ENCODE measurements around the gene RABGAP1L. TPM values are rescaled to one million over a fixed set of nuclear protein-coding genes. Genes with fewer than 3 reads are reported as not detected.

Gene RABGAP1L
- total RNA-seq, 1 experiment from 2014 or later = 29.3 TPM

DNA sequence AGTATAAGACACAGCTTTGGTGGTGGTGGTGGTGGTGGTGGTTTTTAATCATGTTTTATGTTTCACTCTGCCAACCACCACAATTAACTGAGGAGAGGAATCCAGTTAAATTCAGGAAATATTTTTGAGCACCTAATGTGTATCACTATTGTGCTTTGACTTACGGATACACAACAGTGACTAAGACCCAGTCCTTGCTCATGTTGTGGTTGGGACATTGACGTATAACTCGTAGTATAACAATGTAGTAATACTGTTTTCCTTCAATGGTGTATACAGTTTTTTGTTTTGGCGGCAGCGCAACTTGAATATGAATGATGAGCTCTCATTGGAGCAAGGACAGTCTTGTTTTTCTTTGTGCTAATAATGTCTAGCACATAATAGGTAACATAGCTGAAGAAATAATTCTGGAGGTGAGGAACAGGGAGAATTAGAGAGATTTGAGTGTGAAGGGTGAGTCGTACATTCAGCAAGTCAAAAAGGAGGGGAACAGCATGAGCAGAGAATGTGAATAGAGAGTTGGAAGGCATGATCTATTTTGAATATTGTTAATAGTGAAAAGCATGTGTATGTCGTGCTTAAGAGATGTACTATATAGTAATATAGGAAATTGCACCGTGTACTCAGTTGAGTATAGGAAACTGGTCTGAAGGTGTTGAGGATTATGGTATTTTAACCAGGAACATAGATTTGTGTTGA, 845.9 kb downstream of the RABGAP1L start:
- no TSS peak for BruUV-seq (replicated peaks)
- ATAC-seq = no peak
- RAD21 ChIA-PET (ENCODE audit: low non-redundant PET in 1 of 2, low total read pairs in 2 of 2, uncharacterized antibody in 2 of 2, unreplicated experiment in 2 of 2) = interaction anchor here in 1 of 2 experiments (0.6 kb wide), 1 partner anchor 53 kb away, joined by 3 read pairs; no protein-coding TSS in a partner anchor

More for the DNA sequence above, 845.9 kb downstream of the RABGAP1L start:
- ChIA-PET POLR2A (no interaction called here), CTCF (no interaction called here)
- Histone ChIP-seq H3K4me3 (replicated peaks in 1 of 2; ENCODE audit: low read depth in 1 of 2, low read length in 2 of 2) (no peak overlapping the region), H4K20me1 (ENCODE audit: insufficient read depth) (peaks cover 32% of the 10 kb centered on the region; the same call in 1 of the 2 replicates), H3K9me3 (ENCODE audit: control insufficient read depth in 1 of 2, insufficient read depth in 1 of 2, low read depth in 1 of 2, low read length in 2 of 2) (no peaks in the 10 kb centered on the region), H3K4me1 (ENCODE audit: control insufficient read depth in 1 of 2, insufficient read depth in 2 of 2, low read length in 2 of 2) (peaks cover 5 to 15% of the 10 kb centered on the region in 2 experiments; a peak in 3 of 4 replicates), H2AFZ (ENCODE audit: low read depth, low read length, poor library complexity, severe bottlenecking) (no peak overlapping the region), H3K27me3 (ENCODE audit: insufficient read depth, low read length) (no peaks in the 10 kb centered on the region), H3K36me3 (ENCODE audit: control insufficient read depth in 1 of 2, insufficient read depth in 2 of 2, low read length in 2 of 2) (peaks cover 30 to 39% of the 10 kb centered on the region in 2 experiments), H3K79me2 (ENCODE audit: insufficient read depth, low read length) (peaks cover 98% of the 10 kb centered on the region), H3K27ac (ENCODE audit: low read depth, low read length) (no peak overlapping the region), H3K9me2 (ENCODE audit: insufficient read depth) (no peaks in the 10 kb centered on the region), H3K9ac (ENCODE audit: low read length) (no peak overlapping the region), H3K4me2 (ENCODE audit: low read length) (no peak overlapping the region)
- DNase-seq (ENCODE audit: low read depth, low spot score) = no peak
- TF ChIP-seq REST (IDR thresholded peaks at IDR 0.05; ENCODE audit: low read depth) (no peak), EGR1 (IDR thresholded peaks at IDR 0.05; ENCODE audit: low read depth) (no peak), POLR2AphosphoS5 (IDR thresholded peaks at IDR 0.05; ENCODE audit: low read depth, low read length) (no peak), SIN3A (IDR thresholded peaks at IDR 0.05; ENCODE audit: low read depth) (no peak), CBX3 (IDR thresholded peaks at IDR 0.05; ENCODE audit: low read depth) (no peak)
- intact Hi-C loops (cut with micrococcal nuclease) = no loop called here

Data from HCT116 (cell line).